ENCODE measurements around the gene CCDC78. TPM values are rescaled to one million over a fixed set of nuclear protein-coding genes. Genes with fewer than 3 reads are reported as not detected.

Gene CCDC78
- total and polyA plus RNA-seq, 2 of the 13 experiments (the other 11 are each of a cell fraction or from before 2014, with no cell fraction given), result 0.53 to 1.5 TPM

- TF ChIP-seq HBP1 (CRISPR knock-in tag; IDR thresholded peaks at IDR 0.05; ENCODE audit: low read depth) (no peak), IRF1 (CRISPR knock-in tag; IDR thresholded peaks at IDR 0.05; ENCODE audit: low read depth) (no peak), MTA1 (CRISPR knock-in tag; IDR thresholded peaks at IDR 0.05; ENCODE audit: borderline replicate concordance) (peak; percentile 56; the same call in 1 of the 2 replicates), ZNF619 (CRISPR knock-in tag; IDR thresholded peaks at IDR 0.05) (no peak), ZUFSP (CRISPR knock-in tag; IDR thresholded peaks at IDR 0.05; ENCODE audit: borderline replicate concordance) (no peak), SNAI1 (CRISPR knock-in tag; IDR thresholded peaks at IDR 0.05; ENCODE audit: borderline replicate concordance) (no peak), PBX3 (CRISPR knock-in tag; IDR thresholded peaks at IDR 0.05; ENCODE audit: borderline replicate concordance) (no peak), ZNF891 (CRISPR knock-in tag; IDR thresholded peaks at IDR 0.05) (peak; percentile 51), ZNF33B (CRISPR knock-in tag; IDR thresholded peaks at IDR 0.05) (no peak), SATB2 (CRISPR knock-in tag; IDR thresholded peaks at IDR 0.05) (no peak), ZNF776 (CRISPR knock-in tag; IDR thresholded peaks at IDR 0.05) (no peak), ATAD3A (CRISPR knock-in tag; IDR thresholded peaks at IDR 0.05) (no peak), FOXC1 (CRISPR knock-in tag; IDR thresholded peaks at IDR 0.05; ENCODE audit: borderline replicate concordance) (no peak), ZFP36L1 (CRISPR knock-in tag; IDR thresholded peaks at IDR 0.05) (no peak), HOMEZ (CRISPR knock-in tag; IDR thresholded peaks at IDR 0.05; ENCODE audit: low read depth) (no peak), ZNF558 (CRISPR knock-in tag; IDR thresholded peaks at IDR 0.05; ENCODE audit: borderline replicate concordance) (no peak), EEA1 (CRISPR knock-in tag; IDR thresholded peaks at IDR 0.05; ENCODE audit: borderline replicate concordance) (no peak), HMGA1 (CRISPR knock-in tag; conservative IDR thresholded peaks at IDR 0.05) (no peak), HDAC6 (IDR thresholded peaks at IDR 0.05; ENCODE audit: low read depth, low read length) (no peak)
- TF ChIP-seq, protein P1, sequence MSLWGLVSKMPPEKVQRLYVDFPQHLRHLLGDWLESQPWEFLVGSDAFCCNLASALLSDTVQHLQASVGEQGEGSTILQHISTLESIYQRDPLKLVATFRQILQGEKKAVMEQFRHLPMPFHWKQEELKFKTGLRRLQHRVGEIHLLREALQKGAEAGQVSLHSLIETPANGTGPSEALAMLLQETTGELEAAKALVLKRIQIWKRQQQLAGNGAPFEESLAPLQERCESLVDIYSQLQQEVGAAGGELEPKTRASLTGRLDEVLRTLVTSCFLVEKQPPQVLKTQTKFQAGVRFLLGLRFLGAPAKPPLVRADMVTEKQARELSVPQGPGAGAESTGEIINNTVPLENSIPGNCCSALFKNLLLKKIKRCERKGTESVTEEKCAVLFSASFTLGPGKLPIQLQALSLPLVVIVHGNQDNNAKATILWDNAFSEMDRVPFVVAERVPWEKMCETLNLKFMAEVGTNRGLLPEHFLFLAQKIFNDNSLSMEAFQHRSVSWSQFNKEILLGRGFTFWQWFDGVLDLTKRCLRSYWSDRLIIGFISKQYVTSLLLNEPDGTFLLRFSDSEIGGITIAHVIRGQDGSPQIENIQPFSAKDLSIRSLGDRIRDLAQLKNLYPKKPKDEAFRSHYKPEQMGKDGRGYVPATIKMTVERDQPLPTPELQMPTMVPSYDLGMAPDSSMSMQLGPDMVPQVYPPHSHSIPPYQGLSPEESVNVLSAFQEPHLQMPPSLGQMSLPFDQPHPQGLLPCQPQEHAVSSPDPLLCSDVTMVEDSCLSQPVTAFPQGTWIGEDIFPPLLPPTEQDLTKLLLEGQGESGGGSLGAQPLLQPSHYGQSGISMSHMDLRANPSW (CRISPR knock-in tag; IDR thresholded peaks at IDR 0.05; ENCODE audit: borderline replicate concordance), result no peak
Measured at GRCh38 chr16:760545-761343, 34.5 kb upstream of the CCDC78 start, which contains the start of gene MSLN (continued).
